ENCODE measurements around the gene DLG5. TPM values are rescaled to one million over a fixed set of nuclear protein-coding genes. Genes with fewer than 3 reads are reported as not detected.

Gene DLG5
- total and polyA plus RNA-seq, 2 donors (not counting 1 experiment from before 2014, with no cell fraction given) = 0.51 to 0.54 TPM

GRCh38 chr10:77875730-77876129, 50.8 kb downstream of the DLG5 start:
- no peaks in the 10 kb centered on the region for H3K79me2 ChIP-seq (ENCODE audit: control insufficient read depth, insufficient read depth, low read length)
- no peak overlapping the region for H3K27ac Mint-ChIP-seq
- DNase-seq (no peak), ATAC-seq (ENCODE audit: low read depth) (no peak)
- no peak overlapping the region for H3K9ac ChIP-seq (ENCODE audit: low read length)
- no peak for TF ChIP-seq EZH2 (IDR thresholded peaks at IDR 0.05; ENCODE audit: borderline replicate concordance, insufficient read depth, low read depth, low read length, poor library complexity, severe bottlenecking)
- H3K4me1 Mint-ChIP-seq = peaks cover 41% of the 10 kb centered on the region
- no peaks in the 10 kb centered on the region for H3K36me3 ChIP-seq (replicated peaks in 1 of 2; ENCODE audit: control extremely low read depth in 1 of 2, control insufficient read depth in 1 of 2, extremely low read depth in 1 of 2, insufficient read depth in 2 of 2, low read length in 1 of 2)
- no peak overlapping the region for H3K4me3 Mint-ChIP-seq
- H3K9me3 Mint-ChIP-seq (ENCODE audit: insufficient read depth) = no peaks in the 10 kb centered on the region
- peaks cover 0 to 3% (median 0%) of the 10 kb centered on the region in 3 donors for H3K9me3 ChIP-seq (ENCODE audit: control extremely low read depth in 1 of 3, control insufficient read depth in 2 of 3, insufficient read depth in 1 of 3, low read length in 2 of 3)
- no peaks in the 10 kb centered on the region for H3K27me3 Mint-ChIP-seq
- no peak overlapping the region for H3K27ac ChIP-seq (ENCODE audit: low read length in 2 of 2)
- no peak overlapping the region for H3K4me2 ChIP-seq (replicated peaks; ENCODE audit: low read depth, low read length, poor library complexity, severe bottlenecking)
- ChIA-PET CTCF (no interaction called here), POLR2A (no interaction called here)
- no peak overlapping the region for H2AFZ ChIP-seq (ENCODE audit: insufficient read depth, low read depth, low read length, poor library complexity, severe bottlenecking)
- no peaks in the 10 kb centered on the region for H3K27me3 ChIP-seq (replicated peaks in 1 of 4; ENCODE audit: control extremely low read depth in 1 of 4, control insufficient read depth in 3 of 4, insufficient read depth in 4 of 4, low read length in 3 of 4)
- no peak overlapping the region for H3K4me3 ChIP-seq (ENCODE audit: control extremely low read depth in 1 of 5, extremely low read depth in 1 of 5, insufficient read depth in 1 of 5, low read depth in 2 of 5, low read length in 4 of 5)
- H4K20me1 ChIP-seq (ENCODE audit: control insufficient read depth, insufficient read depth, low read length, poor library complexity, severe bottlenecking) = no peaks in the 10 kb centered on the region
- H3K4me1 ChIP-seq (ENCODE audit: control insufficient read depth in 2 of 2, insufficient read depth in 2 of 2, low read length in 2 of 2) = peaks cover 28 to 38% of the 10 kb centered on the region in 2 donors
- WGBS (ENCODE audit: insufficient coverage) = 96% methylated on average over 3 of the region's 5 CpGs
- intact Hi-C loops (cut with micrococcal nuclease) = loop anchor here (10.0 kb wide), 1 partner anchor 429 kb away; no protein-coding TSS in a partner anchor

DNA sequence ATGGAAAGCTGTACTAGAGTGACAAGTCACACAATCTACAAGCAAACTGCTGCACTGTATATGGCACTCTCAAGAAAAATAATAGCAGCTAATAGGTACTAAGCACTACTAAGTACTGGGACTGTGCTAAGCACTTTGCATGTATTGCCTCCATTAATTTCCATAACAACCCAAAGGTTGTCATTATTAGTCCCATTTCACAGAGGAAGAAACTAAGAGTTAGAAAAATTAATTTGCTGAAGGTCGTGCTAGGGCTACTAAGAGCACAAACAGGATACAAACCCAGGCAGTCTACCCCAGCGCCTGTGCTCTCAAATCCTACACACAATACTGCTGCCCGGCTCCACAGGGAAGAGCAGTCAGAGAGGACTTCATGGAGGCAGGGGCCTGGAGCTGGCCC, 51.7 kb downstream of the DLG5 start:
- Mint-ChIP-seq H3K4me1 (peaks cover 41% of the 10 kb centered on the region), H3K9me3 (ENCODE audit: insufficient read depth) (no peaks in the 10 kb centered on the region), H3K4me3 (no peak overlapping the region), H3K27me3 (no peaks in the 10 kb centered on the region), H3K27ac (no peak overlapping the region)
- WGBS (ENCODE audit: insufficient coverage) = 100% methylated on average over 2 of the region's 3 CpGs
- Histone ChIP-seq H3K27me3 (replicated peaks in 1 of 4; ENCODE audit: control extremely low read depth in 1 of 4, control insufficient read depth in 3 of 4, insufficient read depth in 4 of 4, low read length in 3 of 4) (no peaks in the 10 kb centered on the region), H3K4me2 (replicated peaks; ENCODE audit: low read depth, low read length, poor library complexity, severe bottlenecking) (no peak overlapping the region), H3K36me3 (replicated peaks in 1 of 2; ENCODE audit: control extremely low read depth in 1 of 2, control insufficient read depth in 1 of 2, extremely low read depth in 1 of 2, insufficient read depth in 2 of 2, low read length in 1 of 2) (no peaks in the 10 kb centered on the region), H3K27ac (ENCODE audit: low read length in 2 of 2) (no peak overlapping the region), H3K79me2 (ENCODE audit: control insufficient read depth, insufficient read depth, low read length) (no peaks in the 10 kb centered on the region), H2AFZ (ENCODE audit: insufficient read depth, low read depth, low read length, poor library complexity, severe bottlenecking) (no peak overlapping the region), H3K4me3 (ENCODE audit: control extremely low read depth in 1 of 5, extremely low read depth in 1 of 5, insufficient read depth in 1 of 5, low read depth in 2 of 5, low read length in 4 of 5) (no peak overlapping the region), H3K9ac (ENCODE audit: low read length) (no peak overlapping the region), H3K4me1 (ENCODE audit: control insufficient read depth in 2 of 2, insufficient read depth in 2 of 2, low read length in 2 of 2) (peaks cover 28 to 38% of the 10 kb centered on the region in 2 donors), H4K20me1 (ENCODE audit: control insufficient read depth, insufficient read depth, low read length, poor library complexity, severe bottlenecking) (no peaks in the 10 kb centered on the region), H3K9me3 (ENCODE audit: control extremely low read depth in 1 of 3, control insufficient read depth in 2 of 3, insufficient read depth in 1 of 3, low read length in 2 of 3) (peaks cover 0 to 3% (median 0%) of the 10 kb centered on the region in 3 donors)
- ChIA-PET POLR2A (no interaction called here), CTCF (interaction anchor here (3.6 kb wide), 1 partner anchor 28 kb away, joined by 12 read pairs; no protein-coding TSS in a partner anchor)
- no peak for ATAC-seq (ENCODE audit: low read depth)
- intact Hi-C loops (cut with micrococcal nuclease) = loop anchor here (10.0 kb wide), 1 partner anchor 430 kb away; no protein-coding TSS in a partner anchor
- no peak for DNase-seq
- TF ChIP-seq CTCF (IDR thresholded peaks at IDR 0.05) (no peak), EZH2 (IDR thresholded peaks at IDR 0.05; ENCODE audit: borderline replicate concordance, insufficient read depth, low read depth, low read length, poor library complexity, severe bottlenecking) (no peak)
